ENCODE measurements around the gene BIRC5.

GRCh38 chr17:78230996-78231935 lies 17.2 kb downstream of the BIRC5 start, which contains the start of gene TMEM235:
- TF ChIP-seq POLR2A (IDR thresholded peaks at IDR 0.05; ENCODE audit: low read depth, low read length) (no peak), POLR2AphosphoS5 (IDR thresholded peaks at IDR 0.05; ENCODE audit: low read depth, low read length) (no peak), SPI1 (IDR thresholded peaks at IDR 0.05; ENCODE audit: low read depth, low read length) (no peak), PAX5 (IDR thresholded peaks at IDR 0.05; ENCODE audit: insufficient read depth, low read length, severe bottlenecking) (no peak)
